Bronchial epithelial cell (primary cell): Measurements from ENCODE around the gene RASGEF1B. TPM values are rescaled to one million over a fixed set of nuclear protein-coding genes. Genes with fewer than 3 reads are reported as not detected.

Experiments used
- DNase-seq: peaks from one replicate; pipeline ENCODE4 v3.0.0-alpha.2; 2010; ENCODE audit warnings: low read depth
- FAIRE-seq: peaks from 2 replicates; lab custom pipeline; 2011; peaks lifted over from hg19 to GRCh38; lab: Jason Lieb, UNC
- H3K27me3 ChIP-seq: 2 replicates; pipeline ENCODE4 v1.5.1; 2011; ENCODE audit warnings: low read length; ENCODE audit not compliant: control insufficient read depth, insufficient read depth
- H3K36me3 ChIP-seq: 2 replicates; pipeline ENCODE4 v1.5.1; 2011; ENCODE audit warnings: low read length; ENCODE audit not compliant: control insufficient read depth, insufficient read depth
- H3K4me3 ChIP-seq: 2 replicates; pipeline ENCODE4 v1.5.1; 2011; ENCODE audit warnings: mild to moderate bottlenecking, low read depth, low read length, control low read depth
- total RNA-seq: library from RNA; depleted of rRNA; stranded (reverse); fragments of >200 nt; gene quantifications from 2 replicates; pipeline ENCODE4 v1.2.1, GENCODE V29; 2014
- TF ChIP-seq, protein P1 (sequence below): IDR thresholded peaks from 2 replicates; pipeline ENCODE4 v1.5.1; 2011; ENCODE audit warnings: mild to moderate bottlenecking, moderate library complexity, low read length, control low read depth, inconsistent platforms; ENCODE audit not compliant: insufficient read depth, severe bottlenecking

RASGEF1B gene
- total RNA-seq, 1 donor from 2014 or later, result 2.6 TPM

DNA sequence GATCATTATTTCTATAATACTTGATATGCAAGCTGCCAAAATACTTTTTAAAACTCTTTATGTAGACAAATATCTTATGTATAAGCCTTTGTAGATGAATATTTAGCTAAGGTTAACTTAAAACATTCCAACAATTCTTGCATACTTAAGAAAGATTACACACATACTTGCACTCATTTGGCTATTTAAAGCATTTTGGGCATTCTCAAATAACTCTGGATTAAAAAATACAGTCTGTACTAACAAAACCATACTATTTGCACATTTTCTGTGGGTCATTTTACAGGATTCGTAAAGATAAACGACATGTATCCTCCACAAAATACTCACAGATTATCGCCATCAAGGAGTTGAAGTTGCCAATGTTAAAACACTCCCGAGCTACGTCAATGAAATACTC lies 26.5 kb downstream of the RASGEF1B start:
- Histone ChIP-seq H3K36me3 (no peaks in the 10 kb centered on the region), H3K4me3 (no peak overlapping the region), H3K27me3 (no peaks in the 10 kb centered on the region)
- no peak for FAIRE-seq
- no peak for DNase-seq
- TF ChIP-seq, protein P1, sequence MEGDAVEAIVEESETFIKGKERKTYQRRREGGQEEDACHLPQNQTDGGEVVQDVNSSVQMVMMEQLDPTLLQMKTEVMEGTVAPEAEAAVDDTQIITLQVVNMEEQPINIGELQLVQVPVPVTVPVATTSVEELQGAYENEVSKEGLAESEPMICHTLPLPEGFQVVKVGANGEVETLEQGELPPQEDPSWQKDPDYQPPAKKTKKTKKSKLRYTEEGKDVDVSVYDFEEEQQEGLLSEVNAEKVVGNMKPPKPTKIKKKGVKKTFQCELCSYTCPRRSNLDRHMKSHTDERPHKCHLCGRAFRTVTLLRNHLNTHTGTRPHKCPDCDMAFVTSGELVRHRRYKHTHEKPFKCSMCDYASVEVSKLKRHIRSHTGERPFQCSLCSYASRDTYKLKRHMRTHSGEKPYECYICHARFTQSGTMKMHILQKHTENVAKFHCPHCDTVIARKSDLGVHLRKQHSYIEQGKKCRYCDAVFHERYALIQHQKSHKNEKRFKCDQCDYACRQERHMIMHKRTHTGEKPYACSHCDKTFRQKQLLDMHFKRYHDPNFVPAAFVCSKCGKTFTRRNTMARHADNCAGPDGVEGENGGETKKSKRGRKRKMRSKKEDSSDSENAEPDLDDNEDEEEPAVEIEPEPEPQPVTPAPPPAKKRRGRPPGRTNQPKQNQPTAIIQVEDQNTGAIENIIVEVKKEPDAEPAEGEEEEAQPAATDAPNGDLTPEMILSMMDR, result no peak

- FAIRE-seq, result no peak
- TF ChIP-seq, protein P1, result no peak
- H3K4me3 ChIP-seq, result no peak overlapping the region
- DNase-seq, result no peak
- H3K27me3 ChIP-seq, result no peaks in the 10 kb centered on the region
- H3K36me3 ChIP-seq, result no peaks in the 10 kb centered on the region
These were observed 29.1 kb downstream of the RASGEF1B start for GRCh38 chr4:81442484-81443085.

DNA sequence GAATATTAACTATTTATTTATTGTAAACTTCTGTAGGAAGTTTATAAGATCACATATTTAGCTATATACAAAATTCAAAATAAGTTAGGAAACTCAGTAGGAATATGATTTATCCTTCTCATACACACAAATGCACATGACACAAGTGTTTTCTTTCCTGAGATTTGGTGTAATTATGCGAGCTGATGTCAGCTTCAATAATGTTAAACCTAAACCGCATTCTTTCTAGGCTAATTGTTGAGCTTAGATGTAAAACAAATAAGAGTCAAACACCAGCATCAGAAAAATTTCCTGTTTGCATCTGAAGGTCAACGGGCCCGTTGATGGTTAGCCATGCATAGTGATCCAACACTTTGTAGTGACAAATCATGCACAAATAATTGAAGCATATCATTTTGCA lies 30.8 kb downstream of the RASGEF1B start:
- Histone ChIP-seq H3K27me3 (no peaks in the 10 kb centered on the region), H3K36me3 (no peaks in the 10 kb centered on the region), H3K4me3 (no peak overlapping the region)
- TF ChIP-seq, protein P1, result no peak
- FAIRE-seq, result no peak
- DNase-seq, result no peak

DNA sequence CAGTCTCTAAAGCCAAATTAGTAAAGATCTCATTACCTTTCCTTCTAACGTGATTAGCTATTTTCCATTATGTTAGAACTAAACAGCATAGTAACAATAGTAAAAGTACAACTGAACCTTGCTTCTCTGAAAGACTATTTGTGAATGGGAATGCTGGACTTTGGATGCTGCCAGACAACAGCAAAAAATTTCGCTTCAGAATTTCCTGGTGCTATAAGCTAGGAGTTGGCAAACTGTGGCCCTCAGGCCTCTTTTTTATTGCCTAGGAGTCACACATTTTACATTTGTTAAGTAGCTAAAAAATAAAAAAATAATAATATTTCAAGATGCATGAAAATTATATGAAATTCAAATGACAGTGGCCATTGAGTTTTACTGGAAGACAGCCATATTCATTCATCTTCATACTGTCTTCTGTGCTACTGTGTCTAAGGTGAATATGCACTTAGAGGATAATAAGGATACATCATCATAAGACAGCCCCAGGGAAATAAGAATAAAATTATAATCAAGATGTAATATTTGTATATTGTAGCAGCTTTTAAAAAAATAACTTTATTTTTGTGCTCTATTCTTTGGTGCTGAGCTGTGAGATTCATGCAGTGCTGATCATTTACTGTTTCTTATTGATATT lies 34.6 kb downstream of the RASGEF1B start:
- H3K27me3 ChIP-seq, result no peaks in the 10 kb centered on the region
- FAIRE-seq (no peak), DNase-seq (no peak)
- no peak overlapping the region for H3K4me3 ChIP-seq
- no peaks in the 10 kb centered on the region for H3K36me3 ChIP-seq
- TF ChIP-seq, protein P1, result no peak

DNA sequence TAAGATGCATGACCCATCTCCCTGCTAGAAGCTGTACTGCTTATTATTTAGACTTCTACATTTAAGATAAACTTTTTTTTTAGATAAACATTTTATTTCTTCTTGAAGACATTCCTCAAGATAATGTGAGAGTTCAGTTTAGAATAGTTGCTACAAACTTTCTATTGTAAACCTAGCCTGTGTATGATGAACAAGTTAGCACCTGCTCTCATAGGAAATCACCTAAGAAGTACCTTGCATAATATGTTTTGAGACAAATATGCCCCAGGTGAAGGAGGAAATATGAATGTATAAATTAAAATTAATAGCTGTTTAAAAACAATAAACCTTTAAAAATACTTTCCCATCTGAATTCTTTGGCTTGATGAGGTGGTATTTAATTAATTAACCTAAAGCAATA lies 35.6 kb downstream of the RASGEF1B start:
- DNase-seq (peak; percentile 88), FAIRE-seq (no peak)
- H3K27me3 ChIP-seq, result no peaks in the 10 kb centered on the region
- no peak overlapping the region for H3K4me3 ChIP-seq
- no peaks in the 10 kb centered on the region for H3K36me3 ChIP-seq
- TF ChIP-seq, protein P1, result no peak
